GM19193 (cell line): ENCODE data around the gene CHIA.

Experiments
- POLR2A ChIP-seq: IDR thresholded peaks from 4 replicates; pipeline ENCODE4 v1.6.1; 2011; ENCODE audit not compliant: insufficient read depth, insufficient read length; ENCODE audit errors: extremely low read depth

The CHIA gene

DNA sequence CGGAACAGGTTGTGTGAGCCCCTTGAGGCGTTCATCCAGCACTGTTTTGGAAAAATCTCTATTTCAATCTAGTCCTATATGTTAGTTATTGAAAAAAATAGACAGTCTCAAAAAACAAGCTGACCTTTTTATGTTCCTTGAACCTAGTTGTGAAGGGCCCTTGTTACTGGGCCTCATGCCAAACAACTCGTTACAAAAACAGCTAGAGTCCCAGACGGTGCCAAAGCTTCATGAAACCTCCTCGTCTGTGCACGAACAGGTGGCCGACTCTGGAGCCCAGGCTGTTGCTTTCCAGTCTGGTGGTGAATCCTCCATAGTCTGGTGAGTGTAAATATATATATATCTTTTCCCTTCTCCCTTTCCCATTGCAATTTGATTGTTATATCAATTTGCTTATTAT is at the start of gene CHIA:
Gene CHIA, plus strand, starts transcription at position 222 of the 400 bp plus-strand sequence. CDS start 19,617 bp downstream, outside the sequence.
- no peak for TF ChIP-seq POLR2A

DNA sequence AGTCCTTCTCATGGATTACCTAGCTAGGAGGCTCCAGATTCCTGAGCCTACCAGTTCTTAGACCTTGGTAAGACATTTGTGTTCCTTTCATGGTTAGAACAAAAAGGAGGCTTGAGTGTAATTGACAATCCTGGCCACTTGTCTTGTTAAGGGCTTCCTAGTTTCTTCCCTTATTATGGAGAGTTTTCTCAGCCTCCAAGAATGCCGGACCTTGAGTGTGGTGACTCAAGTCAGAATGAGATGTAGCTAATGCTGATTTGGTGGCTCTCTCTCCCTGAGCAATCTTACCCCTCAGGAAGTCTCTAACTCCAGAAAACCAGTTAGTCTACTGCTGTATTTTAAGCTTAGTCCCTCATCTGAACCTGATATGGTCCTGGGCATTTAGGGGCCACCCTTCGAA is 48.9 kb upstream of the CHIA start:
- TF ChIP-seq POLR2A: no peak

GRCh38 chr1:111242805-111243523 is 47.7 kb upstream of the CHIA start:
- TF ChIP-seq POLR2A: no peak

GRCh38 chr1:111247125-111247838 is 43.4 kb upstream of the CHIA start:
- no peak for TF ChIP-seq POLR2A

DNA sequence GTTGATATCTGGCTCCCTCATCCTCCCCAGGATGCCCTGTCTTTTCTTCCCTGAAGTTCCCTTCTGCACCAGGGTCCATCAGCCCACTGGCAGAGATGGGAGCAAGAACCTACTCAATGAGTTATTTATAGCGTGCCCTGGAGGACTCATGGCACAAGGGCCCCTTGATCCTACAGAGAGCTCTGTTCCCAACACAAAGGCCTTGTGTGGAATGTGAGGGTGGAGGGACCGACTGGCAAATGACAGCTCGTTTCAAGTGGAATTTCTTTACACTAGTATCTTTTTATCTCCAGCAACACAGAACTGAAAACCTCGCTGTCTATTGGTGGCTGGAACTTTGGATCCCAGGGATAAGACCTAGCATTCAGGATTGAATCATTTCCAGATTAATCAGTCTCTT is 40.7 kb upstream of the CHIA start:
- TF ChIP-seq POLR2A: no peak

DNA sequence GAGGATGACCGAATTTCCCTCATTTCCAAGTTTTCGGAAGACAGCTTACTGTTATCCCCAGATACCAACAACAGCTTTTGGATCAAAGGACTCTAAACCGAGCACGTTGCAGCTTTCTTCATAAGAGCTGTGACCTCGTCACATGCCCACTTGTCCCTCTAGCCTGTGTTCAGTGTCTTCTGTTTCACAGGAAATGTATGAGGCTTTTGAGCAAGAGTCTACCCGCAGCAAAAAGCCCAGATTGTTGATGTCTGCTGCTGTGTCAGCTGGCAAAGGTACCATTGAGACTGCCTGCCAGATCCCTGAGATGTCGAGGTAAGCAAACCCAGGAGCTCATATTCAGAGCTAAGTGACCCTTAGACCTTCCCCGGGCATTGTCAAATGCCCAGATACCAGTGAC is 39.1 kb upstream of the CHIA start:
- TF ChIP-seq POLR2A: no peak

DNA sequence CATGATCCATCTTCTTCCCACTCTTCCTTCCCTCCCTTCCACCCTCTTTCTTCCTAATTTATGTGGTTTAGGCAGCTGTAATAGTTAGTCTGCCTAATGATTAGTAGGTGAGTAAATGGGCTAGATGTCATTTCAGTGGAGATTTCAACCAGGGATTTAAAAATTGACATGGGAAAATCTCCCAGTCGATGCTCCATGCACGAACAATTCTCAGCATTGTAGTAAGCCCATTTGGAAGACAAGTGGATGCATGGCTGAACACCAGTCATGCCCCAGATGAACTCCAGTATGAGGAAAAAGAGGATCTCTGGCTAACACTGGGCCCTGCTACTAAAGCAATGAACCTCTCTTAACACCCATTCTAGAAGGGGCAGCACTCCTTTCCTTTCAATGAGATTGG is 37.9 kb upstream of the CHIA start:
- TF ChIP-seq POLR2A: no peak

GRCh38 chr1:111253876-111254275 is 36.8 kb upstream of the CHIA start:
- TF ChIP-seq POLR2A: no peak

- no peak for TF ChIP-seq POLR2A
These were observed 33.5 kb upstream of the CHIA start for GRCh38 chr1:111256988-111257658.

- TF ChIP-seq POLR2A: no peak
These were observed 22.7 kb upstream of the CHIA start for GRCh38 chr1:111267801-111268508.

DNA sequence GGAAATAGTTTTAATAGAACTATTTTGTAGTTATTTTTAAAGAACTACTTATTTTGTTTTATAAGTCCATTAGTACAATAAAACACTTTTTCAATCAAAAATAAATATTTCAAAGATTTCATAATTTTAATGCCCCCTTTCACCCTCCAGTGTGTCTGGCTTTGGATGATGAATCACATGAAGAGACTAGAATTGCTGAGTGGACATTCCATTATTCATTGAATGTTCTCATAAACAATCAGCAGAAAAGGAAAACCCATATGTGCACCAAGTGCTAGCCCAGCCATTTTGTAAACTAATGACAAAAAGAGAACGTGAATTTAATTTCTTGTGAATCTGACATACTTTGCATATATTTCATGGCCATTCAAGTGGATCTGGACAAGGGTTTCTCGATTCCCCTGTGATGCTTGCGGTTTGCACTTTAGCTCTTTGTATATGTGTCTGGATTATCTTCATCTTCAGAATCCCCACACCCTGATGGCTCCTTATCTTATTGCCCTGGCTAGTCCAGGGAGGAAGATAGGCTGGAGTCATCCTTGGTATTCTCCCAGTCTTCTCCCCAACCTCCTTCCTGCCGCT is 20.7 kb upstream of the CHIA start:
- no peak for TF ChIP-seq POLR2A

- no peak for TF ChIP-seq POLR2A
These were observed 19.7 kb upstream of the CHIA start for GRCh38 chr1:111270771-111271463.

GRCh38 chr1:111271464-111271801 is 19.2 kb upstream of the CHIA start:
- no peak for TF ChIP-seq POLR2A

- TF ChIP-seq POLR2A: no peak
These were observed 18.6 kb upstream of the CHIA start for GRCh38 chr1:111272081-111272480.
